Pancreas (tissue), 10 donors: Measurements from ENCODE around the gene SLC35E1. TPM values are rescaled to one million over a fixed set of nuclear protein-coding genes. Genes with fewer than 3 reads are reported as not detected.
"Not testable (repeated sequence)": the region's sequence is repeated elsewhere in the genome, so short reads cannot be mapped to it uniquely, and the experiment has no call there.

Source experiments
- ATAC-seq, 4 donors: fragments of 200-7000 bp; cut with Tn5 transposase; one replicate each; pipeline versions ENCODE4 v1.8.0 to v1.9.1; 2020; ENCODE audit warnings: mild to moderate bottlenecking in 4 of 4, moderate library complexity in 4 of 4
- DNase-seq, 6 donors: peaks; one replicate each; pipeline ENCODE4 v3.0.0-alpha.2; 2020
- FAIRE-seq: peaks from 2 replicates; lab custom pipeline; 2012; peaks lifted over from hg19 to GRCh38; lab: Jason Lieb, UNC
- H3K27ac ChIP-seq, 4 donors: fragments of 200-600 bp; sonication (generic); 1 replicate in 3 of 4; 2 replicates in 1 of 4; pipeline versions ENCODE4 v1.5.0 to v1.8.0; 2020
- H3K27me3 ChIP-seq, 4 donors: fragments of 200-600 bp; one replicate each; pipeline ENCODE4 v1.8.0; 2021
- H3K36me3 ChIP-seq, 3 donors: fragments of 200-600 bp; sonication (generic) in 1 of 3; one replicate each; pipeline versions ENCODE4 v1.5.0 to v1.8.0; 2020 to 2021
- H3K4me1 ChIP-seq, 3 donors: fragments of 200-600 bp; one replicate each; pipeline ENCODE4 v1.8.0; 2021
- H3K4me3 ChIP-seq, 4 donors: fragments of 200-600 bp; sonication (generic) in 2 of 4; one replicate each; pipeline versions ENCODE4 v1.5.0 to v1.8.0; 2020 to 2021
- H3K9me3 ChIP-seq, 4 donors: fragments of 200-600 bp; one replicate each; pipeline ENCODE4 v1.8.0; 2021
- WGBS, 2 donors: extraction: QIAGEN DNeasy Blood & Tissue Kit; methylation state at CpG; one replicate each; pipeline ENCODE4 v1.1.7; 2013; 5-methylcytosine and 5-hydroxymethylcytosine counted together
- intact Hi-C, 3 donors: fragments of 100-400 bp; cut with DNase I; formaldehyde crosslinking; loops; one replicate each; pipeline versions ENCODE4 v1.11.1 to v1.14.2; 2022
- polyA plus RNA-seq, 2 donors: library from polyadenylated mRNA; stranded (reverse); fragments of 200-250 nt; gene quantifications; one replicate each; pipeline ENCODE4 v1.2.3, GENCODE V29; 2013
- total RNA-seq, 6 donors: library from RNA; stranded (reverse); fragmentation: NEBNext Ultra II Directional in 4 of 6; extraction: Animal tissue kit (Norgen Biotek cat#: 25700) in 4 of 6; gene quantifications; one replicate each; pipeline versions ENCODE4 v1.2.1 to v1.2.4, GENCODE V29; 2021 to 2023
- TF ChIP-seq, protein P1 (sequence below), 4 donors: fragments of 200-600 bp; sonication (generic) in 3 of 4; IDR thresholded peaks; one replicate each; pipeline versions ENCODE4 v1.5.0 to v1.8.0; 2021; ENCODE audit warnings: antibody characterized with exemption in 4 of 4
- donor health status: healthy with polysubstance abuse.
- donor health status: DM: no; HTN: no; CAD: no; lungs with moderate emphysema.
- donor health status: DM: no; HTN: no; CAD: no.
- donor health status: control.
- donor health status: control.
- donor health status: Bipolar disorder and iron deficiency.
- donor health status: DM: yes; HTN: yes; CAD: no.
- donor health status: DM: no; HTN: no; CAD: no.
- donor health status: DM: no; HTN: no; CAD: no.
- donor health status: DM: yes; HTN: yes; CAD: no.

Gene SLC35E1
- total and polyA plus RNA-seq, 8 donors, result 22.9 to 42.1 (median 34.0) TPM

DNA sequence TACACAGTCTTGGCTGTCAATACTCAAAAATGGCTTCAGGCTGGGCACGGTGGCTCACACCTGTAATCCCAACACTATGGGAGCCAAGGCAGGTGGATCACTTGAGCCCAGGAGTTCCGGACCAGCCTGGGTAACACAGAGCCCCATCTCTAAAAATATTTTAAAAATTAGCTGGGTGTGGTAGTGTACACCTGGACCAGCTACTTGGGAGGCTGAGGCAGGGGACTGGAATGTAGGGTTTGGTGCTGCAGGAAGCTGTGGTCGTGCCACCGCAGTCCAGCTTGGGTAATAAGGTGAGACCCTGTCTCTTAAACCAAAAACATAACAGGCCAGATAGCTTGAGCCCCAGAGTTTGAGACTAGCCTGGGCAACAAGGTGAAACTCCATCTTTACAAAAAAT, 23.3 kb downstream of the SLC35E1 start:
- WGBS, 2 donors, result 84 to 85% methylated on average over 4 of the region's 4 CpGs
- DNase-seq (no peak), ATAC-seq (no peak), FAIRE-seq (no peak)
- Histone ChIP-seq H3K4me3 (no peak overlapping the region), H3K36me3 (peaks cover 0 to 15% (median 9%) of the 10 kb centered on the region in 3 donors), H3K4me1 (peaks cover 0 to 1% (median 0%) of the 10 kb centered on the region in 3 donors), H3K27ac (no peak overlapping the region), H3K27me3 (no peaks in the 10 kb centered on the region), H3K9me3 (no peaks in the 10 kb centered on the region)
- TF ChIP-seq, protein P1, sequence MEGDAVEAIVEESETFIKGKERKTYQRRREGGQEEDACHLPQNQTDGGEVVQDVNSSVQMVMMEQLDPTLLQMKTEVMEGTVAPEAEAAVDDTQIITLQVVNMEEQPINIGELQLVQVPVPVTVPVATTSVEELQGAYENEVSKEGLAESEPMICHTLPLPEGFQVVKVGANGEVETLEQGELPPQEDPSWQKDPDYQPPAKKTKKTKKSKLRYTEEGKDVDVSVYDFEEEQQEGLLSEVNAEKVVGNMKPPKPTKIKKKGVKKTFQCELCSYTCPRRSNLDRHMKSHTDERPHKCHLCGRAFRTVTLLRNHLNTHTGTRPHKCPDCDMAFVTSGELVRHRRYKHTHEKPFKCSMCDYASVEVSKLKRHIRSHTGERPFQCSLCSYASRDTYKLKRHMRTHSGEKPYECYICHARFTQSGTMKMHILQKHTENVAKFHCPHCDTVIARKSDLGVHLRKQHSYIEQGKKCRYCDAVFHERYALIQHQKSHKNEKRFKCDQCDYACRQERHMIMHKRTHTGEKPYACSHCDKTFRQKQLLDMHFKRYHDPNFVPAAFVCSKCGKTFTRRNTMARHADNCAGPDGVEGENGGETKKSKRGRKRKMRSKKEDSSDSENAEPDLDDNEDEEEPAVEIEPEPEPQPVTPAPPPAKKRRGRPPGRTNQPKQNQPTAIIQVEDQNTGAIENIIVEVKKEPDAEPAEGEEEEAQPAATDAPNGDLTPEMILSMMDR (IDR thresholded peaks at IDR 0.05), result no peak
- intact Hi-C loops, result no loop called here

DNA sequence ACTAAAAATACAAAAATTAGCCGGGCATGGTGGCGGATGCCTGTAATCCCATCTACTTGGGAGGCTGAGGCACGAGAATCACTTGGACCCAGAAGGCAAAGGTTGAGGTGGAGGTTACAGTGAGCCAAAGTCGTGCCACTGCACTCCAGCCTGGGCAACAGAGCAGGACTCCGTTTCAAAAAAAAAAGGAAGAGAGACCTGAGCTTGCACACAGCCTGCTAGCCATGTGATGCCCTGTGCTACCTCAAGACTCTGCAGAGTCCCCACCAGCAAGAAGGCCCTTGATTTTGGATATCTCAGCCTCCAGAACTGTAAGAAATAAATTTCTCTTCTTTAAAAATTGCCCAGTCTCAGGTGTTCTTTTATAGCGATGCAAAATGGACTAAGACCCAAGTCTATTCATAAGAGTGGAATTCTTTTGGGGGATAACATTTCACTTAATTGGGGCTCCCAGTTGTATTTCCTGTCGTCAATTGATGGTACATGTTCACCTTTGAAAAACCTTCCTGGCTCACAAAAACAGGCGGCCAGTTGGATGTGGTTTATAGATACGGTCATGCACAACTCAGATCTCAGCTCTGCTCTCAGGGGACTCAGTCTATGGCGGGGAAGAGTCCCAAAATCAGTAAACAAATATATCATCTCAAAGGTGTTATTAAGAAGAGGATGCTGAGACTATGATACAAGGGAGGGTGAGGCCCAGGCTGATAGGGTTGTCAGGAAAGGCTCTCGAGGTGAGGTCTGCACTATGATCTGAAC, 27.6 kb downstream of the SLC35E1 start:
- Histone ChIP-seq H3K4me1 (peaks cover 18 to 24% (median 19%) of the 10 kb centered on the region in 3 donors), H3K27ac (no peak overlapping the region), H3K9me3 (no peaks in the 10 kb centered on the region), H3K4me3 (no peak overlapping the region), H3K27me3 (no peaks in the 10 kb centered on the region), H3K36me3 (no peaks in the 10 kb centered on the region)
- no peak for ATAC-seq
- no peak for DNase-seq
- intact Hi-C loops, result no loop called here
- TF ChIP-seq, protein P1 (IDR thresholded peaks at IDR 0.05), result no peak
- FAIRE-seq, result no peak
- 90 to 93% methylated on average over 11 of the region's 11 CpGs for WGBS, 2 donors

DNA sequence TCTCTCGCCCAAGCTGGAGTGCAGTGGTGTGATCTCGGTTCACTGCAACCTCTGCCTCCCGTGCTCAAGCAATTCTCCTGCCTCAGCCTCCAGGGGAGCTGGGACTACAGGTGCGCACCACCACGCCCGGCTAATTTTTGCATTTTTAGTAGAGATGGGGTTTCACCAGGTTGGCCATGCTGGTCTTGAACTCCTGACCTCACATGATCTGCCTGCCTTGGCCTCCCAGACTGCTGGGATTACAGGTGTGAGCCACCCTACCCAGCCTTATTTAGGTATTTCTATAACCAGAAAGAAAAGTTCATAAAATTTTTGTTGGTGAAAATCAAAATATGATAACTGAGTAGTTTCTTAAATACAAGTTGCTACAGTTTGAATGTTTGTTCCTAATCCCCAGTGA, 28.5 kb downstream of the SLC35E1 start:
- 79 to 82% methylated on average over 6 of the region's 6 CpGs for WGBS, 2 donors
- ATAC-seq, H3K9me3 ChIP-seq, FAIRE-seq, H3K27ac ChIP-seq, H3K27me3 ChIP-seq, DNase-seq, intact Hi-C loops, H3K36me3 ChIP-seq: not testable (repeated sequence)
- peak overlapping the region in 1 of 4 donors; percentile 86 for H3K4me3 ChIP-seq
- peaks cover 18 to 25% (median 19%) of the 10 kb centered on the region in 3 donors for H3K4me1 ChIP-seq

DNA sequence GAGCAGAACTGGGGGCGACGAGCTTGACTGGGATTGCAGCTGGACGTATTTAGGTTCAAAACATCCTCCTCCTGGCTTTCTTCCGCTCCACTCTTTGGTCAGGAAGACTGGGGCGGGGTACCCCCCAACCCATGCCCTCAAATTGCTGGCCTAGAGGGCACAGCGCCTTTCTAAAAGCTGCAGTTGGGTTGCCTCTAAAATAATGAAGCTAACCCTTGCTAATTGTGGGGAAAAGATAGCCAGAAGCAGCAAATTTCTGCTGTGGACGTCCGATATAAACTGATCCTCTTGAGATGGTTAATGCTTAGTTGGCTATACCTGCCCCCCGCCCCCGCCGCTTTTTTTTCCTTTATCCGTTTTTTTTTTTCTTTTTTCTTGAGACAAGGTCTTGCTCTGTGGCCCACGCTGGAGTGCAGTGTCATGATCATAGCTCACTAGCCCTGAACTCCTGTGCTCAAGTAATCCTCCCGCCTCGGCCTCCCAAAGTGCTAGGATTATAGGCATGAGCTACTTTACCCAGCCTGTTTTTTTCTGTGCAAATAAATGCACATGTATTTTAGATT, 29.2 kb downstream of the SLC35E1 start:
- TF ChIP-seq, protein P1 (IDR thresholded peaks at IDR 0.05), result no peak
- peaks cover 18 to 25% (median 19%) of the 10 kb centered on the region in 3 donors for H3K4me1 ChIP-seq
- no peak for DNase-seq
- peak overlapping the region; percentile 86 to 99 (median 92) for H3K4me3 ChIP-seq
- H3K27ac ChIP-seq, result peak overlapping the region; percentile 80 to 91 (median 84)
- H3K27me3 ChIP-seq, result no peaks in the 10 kb centered on the region
- H3K9me3 ChIP-seq, result no peaks in the 10 kb centered on the region
- FAIRE-seq, result no peak
- no peaks in the 10 kb centered on the region for H3K36me3 ChIP-seq
- intact Hi-C loops, result no loop called here
- ATAC-seq, result peak in 1 of 4 donors; percentile 1
- WGBS, 2 donors, result 2 to 3% methylated on average over 15 of the region's 15 CpGs

DNA sequence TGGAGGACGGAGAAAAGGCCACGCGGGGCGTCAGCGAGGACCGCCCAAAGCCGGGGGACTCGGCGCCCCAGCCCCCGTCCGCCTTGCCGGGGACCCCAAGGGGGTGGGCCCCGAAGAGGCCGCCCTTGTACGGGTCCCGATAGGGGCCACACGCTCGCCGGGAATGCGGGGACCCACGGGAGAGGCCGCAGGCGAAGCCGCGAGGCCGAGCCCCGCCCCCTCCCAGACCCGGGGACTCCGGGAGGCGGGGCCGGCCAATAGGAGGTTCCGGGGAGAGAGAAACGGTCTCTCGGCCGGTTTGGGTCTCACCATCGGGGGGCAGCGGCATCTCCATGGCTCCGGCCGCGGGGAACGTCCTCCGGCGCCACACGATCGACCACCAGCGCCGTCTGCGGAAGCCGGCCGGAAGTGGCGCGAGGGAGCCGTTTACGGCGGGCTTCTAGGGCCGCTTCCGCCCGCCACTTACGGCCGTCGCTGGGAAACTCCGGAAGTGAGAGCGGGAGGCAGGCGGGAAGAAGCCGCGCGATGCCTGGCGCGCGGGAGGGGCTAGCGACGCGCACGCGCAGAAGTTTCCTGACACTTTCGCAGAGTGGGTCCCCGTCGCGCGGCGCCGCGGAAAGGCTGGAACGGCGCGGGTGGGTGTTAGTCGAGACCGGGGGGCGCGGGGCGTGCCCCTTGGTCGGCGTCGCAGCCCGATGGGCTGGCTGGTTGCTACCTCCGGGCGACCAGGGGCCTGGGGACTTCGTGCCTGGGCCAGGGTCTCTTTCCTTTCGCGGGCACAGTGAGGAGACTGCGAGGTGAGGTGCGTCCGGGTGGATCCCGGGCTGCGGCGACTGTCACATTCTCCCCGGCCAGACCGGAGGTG, 29.9 kb downstream of the SLC35E1 start, which contains the start of gene CHERP:
TSS of gene CHERP (minus strand) at position 393 of the 865 bp plus-strand sequence. CDS start at position 334, 59 bp downstream.
- DNase-seq (peak; percentile 91 to 97 (median 93)), FAIRE-seq (no peak), ATAC-seq (peak; percentile 97 to 99 (median 98))
- no peaks in the 10 kb centered on the region for H3K27me3 ChIP-seq
- H3K36me3 ChIP-seq, result no peaks in the 10 kb centered on the region
- H3K4me3 ChIP-seq, result peak within 1 kb of the TSS; percentile 86 to 99 (median 92)
- intact Hi-C loops, result no loop called here
- WGBS, 2 donors, result 0% methylated on average over 88 to 108 of the region's 108 CpGs
- TF ChIP-seq, protein P1 (IDR thresholded peaks at IDR 0.05), result no peak
- H3K4me1 ChIP-seq, result peaks cover 18 to 25% (median 19%) of the 10 kb centered on the region in 3 donors
- no peaks in the 10 kb centered on the region for H3K9me3 ChIP-seq
- H3K27ac ChIP-seq, result peak within 1 kb of the TSS; percentile 80 to 91 (median 84)
